OCI-M1 (cell line): ENCODE measurements around the gene CHIC1.
"Not testable (repeated sequence)": the region's sequence is repeated elsewhere in the genome, so short reads cannot be mapped to it uniquely, and the experiment has no call there.

Experiments used
- DNase-seq: peaks from one replicate; lab custom pipeline; 2025; lab: John Stamatoyannopoulos, UW

The CHIC1 gene

DNA sequence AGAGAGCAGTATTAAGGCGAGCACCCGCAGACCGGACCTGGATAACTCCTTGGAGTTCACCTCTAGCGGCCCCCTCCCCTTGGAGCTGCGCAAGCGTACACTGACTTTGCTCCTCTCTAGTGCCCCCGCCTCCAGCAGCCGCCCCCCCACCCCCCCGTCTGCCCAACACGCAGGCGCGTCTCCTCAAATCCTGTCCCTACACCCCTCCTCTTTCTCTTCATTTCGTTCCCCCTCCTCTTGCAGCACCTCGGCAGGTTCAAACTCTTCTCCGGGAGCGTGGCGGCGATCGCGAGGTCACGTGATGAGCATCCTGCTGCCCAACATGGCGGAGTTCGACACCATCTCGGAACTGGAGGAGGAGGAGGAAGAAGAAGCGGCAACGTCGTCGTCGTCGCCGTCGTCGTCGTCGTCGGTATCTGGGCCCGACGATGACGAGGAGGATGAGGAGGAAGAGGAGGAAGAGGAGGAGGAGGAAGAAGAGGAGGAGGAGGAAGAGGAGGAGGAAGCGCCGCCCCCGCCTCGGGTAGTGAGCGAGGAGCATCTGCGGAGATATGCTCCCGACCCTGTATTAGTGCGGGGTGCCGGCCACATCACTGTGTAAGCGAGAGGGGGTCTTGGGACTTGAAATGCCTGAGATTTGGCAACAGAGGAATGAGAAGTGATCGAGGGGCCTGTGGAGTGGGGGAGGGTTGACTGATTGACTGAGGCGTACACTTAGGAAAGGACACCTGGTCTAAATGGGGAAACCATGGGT, at the start of gene CHIC1:
Gene CHIC1, plus strand, starts transcription at position 214 of the 754 bp plus-strand sequence. Its CDS starts 88 bp downstream, at position 302.
- DNase-seq: peak; percentile 41

DNA sequence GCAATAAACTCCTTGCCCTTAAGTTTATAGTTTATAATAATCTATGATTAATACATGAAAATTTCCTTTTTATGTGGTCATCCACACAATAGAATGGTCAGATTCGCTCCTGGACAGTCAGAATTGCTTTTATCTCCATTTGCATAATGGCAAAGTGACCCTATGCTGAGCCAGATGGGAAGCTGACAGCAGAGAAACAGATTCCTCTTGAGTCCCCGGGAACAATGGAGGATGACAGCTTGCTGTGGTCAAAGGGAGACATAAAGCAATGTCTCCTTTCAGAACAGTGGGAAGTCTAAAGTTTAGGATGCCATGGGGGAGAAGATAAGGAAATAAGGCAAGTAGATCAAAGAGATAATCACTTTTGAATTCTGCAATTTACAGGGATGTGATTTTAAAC, 40.2 kb upstream of the CHIC1 start:
- DNase-seq: not testable (repeated sequence)

- DNase-seq: no peak
These were observed 38.1 kb upstream of the CHIC1 start for GRCh38 chrX:73524906-73525305.

GRCh38 chrX:73525928-73526690, 36.9 kb upstream of the CHIC1 start:
- DNase-seq: no peak

DNA sequence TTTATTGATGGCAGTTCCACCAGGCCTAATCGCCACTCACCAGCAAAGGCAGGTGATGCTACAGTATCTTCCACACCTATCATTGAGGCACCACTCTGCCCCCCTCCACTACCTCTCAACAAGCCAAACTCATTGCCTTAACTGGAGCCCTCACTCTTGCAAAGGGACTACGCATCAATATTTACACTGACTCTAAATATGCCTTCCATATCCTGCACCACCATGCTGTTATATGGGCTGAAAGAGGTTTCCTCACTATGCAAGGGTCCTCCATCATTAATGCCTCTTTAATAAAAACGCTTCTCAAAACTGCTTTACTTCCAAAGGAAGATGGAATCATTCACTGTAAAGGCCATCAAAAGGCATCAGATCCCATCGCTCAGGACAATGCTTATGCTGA, 31.3 kb upstream of the CHIC1 start:
- DNase-seq: not testable (repeated sequence)

DNA sequence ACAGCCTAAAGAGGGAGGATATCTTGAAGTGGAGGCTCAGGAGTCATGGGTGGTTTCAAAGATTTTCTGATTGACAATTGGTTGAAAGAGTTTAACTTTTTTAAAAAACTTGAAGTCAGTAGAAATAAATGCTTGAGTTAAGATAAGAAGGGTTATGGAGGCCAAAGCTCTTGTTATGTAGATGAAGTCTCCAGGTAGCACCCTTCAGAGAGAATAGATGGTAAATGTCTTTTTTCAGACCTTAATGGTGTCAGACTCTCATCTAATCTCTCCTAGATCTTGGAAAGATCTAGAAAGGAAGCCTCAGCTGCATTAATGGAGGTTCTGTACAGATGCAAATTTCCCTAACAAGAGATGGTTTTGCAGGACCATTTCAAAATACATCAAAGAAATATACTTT, 6.8 kb upstream of the CHIC1 start:
- no peak for DNase-seq

DNA sequence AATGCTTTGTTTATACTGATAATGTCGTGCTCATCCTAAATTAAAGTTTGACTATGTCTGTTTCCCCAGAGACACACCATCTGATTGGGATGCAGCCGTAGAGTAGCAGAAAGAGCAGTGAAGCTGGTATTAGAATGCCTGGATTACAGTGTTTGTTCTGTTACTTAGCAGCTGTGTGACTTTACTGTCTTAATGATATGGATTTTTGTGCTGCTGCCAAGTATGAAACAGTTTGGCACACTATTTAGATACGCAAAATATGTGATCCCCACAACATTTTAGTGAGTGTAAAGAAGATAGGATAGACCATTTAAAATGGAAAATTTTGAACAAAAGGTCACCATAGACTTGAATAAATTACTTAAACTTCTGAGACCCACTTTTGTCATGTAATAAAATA, 1.2 kb upstream of the CHIC1 start:
- no peak for DNase-seq

GRCh38 chrX:73562458-73562857, 539 bp upstream of the CHIC1 start:
- peak; percentile 20 for DNase-seq

DNA sequence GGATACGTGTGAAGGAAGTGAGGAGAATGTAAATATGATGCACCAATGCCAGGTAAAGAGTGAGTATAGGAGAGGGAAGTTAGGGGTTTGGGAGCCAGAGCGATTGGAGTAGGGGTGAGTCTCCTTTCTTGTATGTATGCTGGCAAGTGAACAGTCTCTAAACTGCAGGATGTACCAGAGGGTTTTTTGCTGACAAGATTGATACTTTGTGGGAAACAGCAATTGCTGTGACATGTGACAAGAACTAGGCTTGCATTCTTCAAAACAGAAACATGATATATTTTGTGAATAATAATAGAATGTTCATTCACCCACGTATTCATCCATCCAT, 706 bp downstream of the CHIC1 start:
- peak; percentile 40 for DNase-seq

- no peak for DNase-seq
These were observed 14.4 kb downstream of the CHIC1 start for GRCh38 chrX:73577361-73577760.

DNA sequence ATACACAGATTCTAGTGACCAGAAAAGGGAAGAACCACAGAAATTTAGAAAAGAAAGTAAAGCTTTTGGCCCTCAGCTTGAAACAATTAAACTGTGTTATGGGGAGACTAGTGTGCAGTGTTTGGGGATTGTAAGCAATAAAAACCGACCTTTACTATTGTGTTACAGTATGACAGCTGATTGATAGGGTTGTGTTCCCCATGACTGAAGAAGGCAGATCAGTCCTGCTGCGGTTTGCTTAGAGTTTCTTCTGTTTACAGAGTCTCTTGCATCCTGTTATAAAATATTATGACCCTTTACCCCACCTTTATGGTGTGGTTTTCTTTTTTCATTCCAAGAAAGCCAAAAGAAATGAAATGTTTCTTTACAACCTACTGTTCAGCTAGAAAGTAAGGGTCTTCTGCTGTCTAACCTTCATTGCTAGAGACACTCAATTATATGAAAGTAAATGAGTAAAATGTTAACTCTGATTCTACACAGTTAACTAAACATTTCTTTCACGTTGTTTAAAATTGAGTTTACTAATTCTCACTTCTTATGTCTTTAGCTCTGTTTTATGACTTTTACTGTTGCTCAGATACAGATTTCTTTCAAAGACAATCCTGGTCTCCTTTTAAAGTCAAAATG, 18.1 kb downstream of the CHIC1 start:
- DNase-seq: no peak

DNA sequence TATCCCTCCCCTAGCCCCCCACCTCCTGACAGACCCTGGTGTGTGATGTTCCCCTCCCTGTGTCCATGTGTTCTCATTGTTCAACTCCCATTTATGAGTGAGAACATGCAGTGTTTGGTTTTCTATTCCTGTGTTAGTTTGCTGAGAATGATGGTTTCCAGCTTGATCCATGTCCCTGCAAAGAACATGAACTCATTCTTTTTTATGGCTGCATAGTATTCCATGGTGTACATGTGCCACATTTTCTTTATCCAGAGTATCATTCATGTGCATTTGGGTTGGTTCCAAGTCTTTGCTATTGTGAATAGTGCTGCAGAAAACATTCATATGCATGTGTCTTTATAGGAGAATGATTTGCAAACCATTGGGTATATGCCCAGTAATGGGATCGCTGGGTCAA, 34.8 kb downstream of the CHIC1 start:
- not testable (repeated sequence) for DNase-seq

GRCh38 chrX:73615022-73615421, 52.0 kb downstream of the CHIC1 start:
- DNase-seq: no peak

GRCh38 chrX:73641669-73642068, 78.7 kb downstream of the CHIC1 start:
- DNase-seq: not testable (repeated sequence)

DNA sequence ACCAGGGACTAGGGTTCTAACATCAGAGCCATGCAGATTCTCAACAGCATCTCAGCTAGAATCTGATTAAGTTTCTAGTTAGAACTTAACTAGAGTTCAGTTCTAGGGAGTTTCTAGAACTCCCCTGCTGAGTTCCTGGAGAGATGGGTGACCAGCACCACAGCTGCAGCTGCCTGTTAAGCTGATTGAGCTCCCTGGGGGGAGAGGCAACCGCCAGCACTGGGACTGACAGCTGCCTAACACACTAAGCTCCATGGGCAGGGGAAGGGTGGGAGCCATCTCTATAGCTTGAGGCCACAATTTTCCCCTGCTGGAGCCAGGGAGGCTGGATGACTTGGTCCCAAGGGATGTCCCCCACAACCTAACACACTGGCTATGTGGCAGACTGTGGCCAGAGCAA, 84.2 kb downstream of the CHIC1 start:
- no peak for DNase-seq

DNA sequence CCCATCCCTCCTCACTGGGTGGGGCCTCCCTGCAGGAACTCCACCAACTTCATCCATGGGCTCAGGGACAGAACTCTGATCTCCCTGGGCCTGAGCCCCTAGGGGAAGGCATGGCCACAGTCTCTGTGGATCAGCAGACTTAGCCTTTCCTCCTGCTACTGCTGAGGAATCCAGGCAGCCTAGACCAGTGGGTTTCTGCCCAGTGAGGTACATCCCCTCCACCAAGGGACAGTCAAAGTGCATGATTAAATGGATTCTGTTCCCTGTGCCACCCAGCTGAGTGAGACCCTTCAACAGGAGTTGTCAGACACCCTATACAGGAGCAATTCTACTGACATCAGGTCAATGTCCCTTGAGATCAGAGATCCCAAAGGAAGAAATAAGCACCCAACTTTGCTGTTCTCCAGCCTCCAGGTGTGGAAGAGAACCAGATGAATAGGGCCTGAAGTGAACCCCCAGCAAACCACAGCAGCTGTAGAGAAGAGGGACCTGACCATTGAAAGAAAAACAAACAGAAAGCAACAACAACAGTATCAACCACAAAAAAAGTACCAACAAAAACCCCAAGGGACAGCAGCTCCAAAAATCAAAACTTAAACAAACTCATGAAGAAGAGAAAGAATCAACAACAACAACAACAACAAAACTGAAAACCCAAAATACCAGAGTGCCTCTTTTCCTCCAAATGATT, 84.8 kb downstream of the CHIC1 start:
- no peak for DNase-seq

- not testable (repeated sequence) for DNase-seq
These were observed 98.3 kb downstream of the CHIC1 start for GRCh38 chrX:73661322-73661721.

DNA sequence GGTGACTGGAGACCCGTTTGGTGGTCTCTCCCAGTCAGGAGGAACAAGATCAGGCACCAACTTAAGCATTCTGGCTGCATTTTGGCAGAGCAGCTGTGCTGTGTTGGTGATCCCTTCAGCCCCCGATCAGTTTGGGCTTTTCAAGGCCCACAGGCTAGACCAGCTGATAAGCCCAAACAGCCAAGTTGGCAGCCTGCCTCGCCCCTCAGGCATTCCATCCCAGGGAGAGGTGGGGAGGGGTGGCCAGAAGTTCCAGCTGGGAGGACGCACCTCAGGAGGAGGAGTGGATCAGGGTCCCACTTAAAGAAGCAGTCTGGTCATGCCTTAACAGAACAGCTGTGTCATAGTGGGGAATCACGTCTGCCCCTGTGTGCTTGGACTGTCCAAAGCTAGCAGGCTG, 105.8 kb downstream of the CHIC1 start:
- DNase-seq: no peak

GRCh38 chrX:73681408-73681807, 118.4 kb downstream of the CHIC1 start:
- DNase-seq: no peak

GRCh38 chrX:73683236-73683859, 120.4 kb downstream of the CHIC1 start:
- DNase-seq: no peak

GRCh38 chrX:73707014-73707413, 144.0 kb downstream of the CHIC1 start:
- not testable (repeated sequence) for DNase-seq

GRCh38 chrX:73728602-73729001, 165.6 kb downstream of the CHIC1 start:
- DNase-seq: no peak
